Measurements from ENCODE around the gene VPS35L. TPM values are rescaled to one million over a fixed set of nuclear protein-coding genes. Genes with fewer than 3 reads are reported as not detected.

VPS35L gene
- total and polyA plus RNA-seq, 5 donors from 2014 or later: 29.9 to 34.6 (median 33.7) TPM

- Histone ChIP-seq H3K27me3 (ENCODE audit: control insufficient read depth, insufficient read depth, low read length) (no peaks in the 10 kb centered on the region), H3K36me3 (ENCODE audit: control insufficient read depth, insufficient read depth, low read length) (no peaks in the 10 kb centered on the region), H3K9me3 (ENCODE audit: control insufficient read depth in 2 of 2, low read length in 2 of 2) (no peaks in the 10 kb centered on the region), H3K4me1 (ENCODE audit: control insufficient read depth, insufficient read depth, low read length, poor library complexity, severe bottlenecking) (no peaks in the 10 kb centered on the region), H3K4me3 (ENCODE audit: low read depth, low read length) (no peak overlapping the region), H3K27ac (ENCODE audit: insufficient read depth, low read length, poor library complexity, severe bottlenecking) (no peak overlapping the region)
- DNase-seq: no peak
- ATAC-seq (ENCODE audit: low read depth in 2 of 2): no peak
- Mint-ChIP-seq H3K27ac (peak overlapping the region in 1 of 3 donors; percentile 67), H3K36me3 (no peaks in the 10 kb centered on the region), H3K9me3 (no peaks in the 10 kb centered on the region), H3K4me1 (no peaks in the 10 kb centered on the region), H3K4me3 (no peak overlapping the region), H3K27me3 (peaks cover 4% of the 10 kb centered on the region)
These were observed 194.1 kb downstream of the VPS35L start for GRCh38 chr16:19749571-19750080.

Other genes with a start within 250 kb of the VPS35L start
- gene TMC5, start 137.8 kb upstream of the VPS35L start, total RNA-seq: not detected
- gene TMC5, start 137.8 kb upstream of the VPS35L start, polyA plus RNA-seq: not detected
- gene GDE1, start 33.6 kb upstream of the VPS35L start, total RNA-seq: 22.8 TPM
- gene GDE1, start 33.6 kb upstream of the VPS35L start, polyA plus RNA-seq: 10 to 100 TPM; 35.1 to 43.6 (median 41.5) TPM
- gene CCP110, start 31.8 kb upstream of the VPS35L start, total RNA-seq: 13.0 TPM
- gene CCP110, start 31.8 kb upstream of the VPS35L start, polyA plus RNA-seq: 1 to 10 TPM; 7.1 to 9.9 (median 9.3) TPM
- 3.2 TPM for gene KNOP1, start 162.5 kb downstream of the VPS35L start, total RNA-seq
- gene KNOP1, start 162.5 kb downstream of the VPS35L start, polyA plus RNA-seq: 1 to 10 TPM; 3.1 to 6.8 (median 6.6) TPM
- 1.7 TPM for gene IQCK, start 162.6 kb downstream of the VPS35L start, total RNA-seq
- gene IQCK, start 162.6 kb downstream of the VPS35L start, polyA plus RNA-seq: 1 to 10 TPM in 3 of 4 donors, under 1 TPM in 1; 0.23 to 1.8 (median 1.6) TPM